Measurements from ENCODE around the gene NAA10. TPM values are rescaled to one million over a fixed set of nuclear protein-coding genes. Genes with fewer than 3 reads are reported as not detected.

The NAA10 gene
- total RNA-seq, 1 experiment from 2014 or later = 246 TPM

- no TSS peak for BruUV-seq (replicated peaks)
- Histone ChIP-seq H3K9me3 (ENCODE audit: control insufficient read depth, insufficient read depth, low read depth, low read length) (no peaks in the 10 kb centered on the region), H3K27me3 (ENCODE audit: control insufficient read depth, insufficient read depth, low read length) (no peaks in the 10 kb centered on the region), H3K27ac (ENCODE audit: low read length) (no peak overlapping the region; the same call in 1 of the 2 replicates), H3K36me3 (ENCODE audit: control insufficient read depth, insufficient read depth, low read length) (no peaks in the 10 kb centered on the region), H3K4me3 (ENCODE audit: low read depth in 2 of 2, low read length in 2 of 2) (no peak overlapping the region), H3K4me1 (ENCODE audit: control insufficient read depth, insufficient read depth, low read length) (peaks cover 33% of the 10 kb centered on the region)
- TF ChIP-seq POLR2AphosphoS5 (IDR thresholded peaks at IDR 0.05; ENCODE audit: low read depth, low read length) (no peak), CTCF (IDR thresholded peaks at IDR 0.05) (no peak), REST (IDR thresholded peaks at IDR 0.05; ENCODE audit: insufficient read depth in 1 of 2, low read depth in 2 of 2, low read length in 1 of 2) (no peak), TCF7L2 (IDR thresholded peaks at IDR 0.05; ENCODE audit: low read depth, low read length) (no peak), SIN3A (IDR thresholded peaks at IDR 0.05; ENCODE audit: borderline replicate concordance, insufficient read depth, low read depth, low read length) (no peak)
- intact Hi-C loops (cut with micrococcal nuclease; ENCODE audit: unreplicated experiment) (no loop called here), in situ Hi-C loops (cut with HindIII; ENCODE audit: low pct_unique_long_range_greater_than_20kb, low sequenced_read_pairs) (no loop called here)
- ChIA-PET CTCF (interaction anchor here (0.9 to 1.0 kb wide), 2 partner anchors 13 to 16 kb away, joined by 3 read pairs; no protein-coding TSS in a partner anchor), POLR2A (no interaction called here)
- ATAC-seq (no peak), DNase-seq (ENCODE audit: low read depth, low spot score) (no peak)
These were observed 27.4 kb downstream of the NAA10 start for GRCh38 chrX:153907456-153907855.

- DNase-seq (ENCODE audit: low read depth, low spot score) (no peak), ATAC-seq (no peak)
- Histone ChIP-seq H3K4me1 (ENCODE audit: control insufficient read depth, insufficient read depth, low read length) (peaks cover 44% of the 10 kb centered on the region), H3K36me3 (ENCODE audit: control insufficient read depth, insufficient read depth, low read length) (no peaks in the 10 kb centered on the region), H3K4me3 (ENCODE audit: low read depth in 2 of 2, low read length in 2 of 2) (no peak overlapping the region), H3K9me3 (ENCODE audit: control insufficient read depth, insufficient read depth, low read depth, low read length) (no peaks in the 10 kb centered on the region), H3K27ac (ENCODE audit: low read length) (peak overlapping the region; percentile 39; the same call in 1 of the 2 replicates), H3K27me3 (ENCODE audit: control insufficient read depth, insufficient read depth, low read length) (no peaks in the 10 kb centered on the region)
- ChIA-PET POLR2A (no interaction called here), CTCF (interaction anchor here (0.7 to 0.9 kb wide), 2 partner anchors 14 to 17 kb away, joined by 3 read pairs; no protein-coding TSS in a partner anchor)
- intact Hi-C loops (cut with micrococcal nuclease; ENCODE audit: unreplicated experiment) = no loop called here
- no TSS peak for BruUV-seq (replicated peaks)
- TF ChIP-seq CTCF (IDR thresholded peaks at IDR 0.05) (no peak), POLR2AphosphoS5 (IDR thresholded peaks at IDR 0.05; ENCODE audit: low read depth, low read length) (no peak; the same call in 1 of the 2 replicates), SIN3A (IDR thresholded peaks at IDR 0.05; ENCODE audit: borderline replicate concordance, insufficient read depth, low read depth, low read length) (no peak), REST (IDR thresholded peaks at IDR 0.05; ENCODE audit: insufficient read depth in 1 of 2, low read depth in 2 of 2, low read length in 1 of 2) (no peak), TCF7L2 (IDR thresholded peaks at IDR 0.05; ENCODE audit: low read depth, low read length) (no peak)
- in situ Hi-C loops (cut with HindIII; ENCODE audit: low pct_unique_long_range_greater_than_20kb, low sequenced_read_pairs) = no loop called here
These were observed 28.5 kb downstream of the NAA10 start for GRCh38 chrX:153906126-153906917.

Measured in Panc1 (cell line).